OCI-LY7 (cell line): ENCODE measurements around the gene ACTR6. TPM values are rescaled to one million over a fixed set of nuclear protein-coding genes. Genes with fewer than 3 reads are reported as not detected.
"Not testable (repeated sequence)": the region's sequence is repeated elsewhere in the genome, so short reads cannot be mapped to it uniquely, and the experiment has no call there.

Experiments
- BruUV-seq: library from RNA; stranded (reverse); fragments of 400-500 nt; replicated peaks from 2 replicates; lab custom pipeline; 2021; lab: Mats Ljungman, UMichigan
- CTCF ChIA-PET: fragments of 300-600 bp; sonication (Branson Sonifier 250); formaldehyde crosslinking; loops from one replicate; lab custom pipeline; 2022; ENCODE audit warnings: antibody characterized with exemption; ENCODE audit not compliant: unreplicated experiment; lab: Charles Lee
- POLR2A ChIA-PET: fragments of 300-600 bp; sonication (Branson Sonifier 250); formaldehyde crosslinking; loops from one replicate; lab custom pipeline; 2022; ENCODE audit warnings: antibody characterized with exemption; lab: Charles Lee
- DNase-seq: peaks from one replicate; pipeline ENCODE4 v3.0.0-alpha.2; 2015; ENCODE audit warnings: low spot score
- H2AFZ ChIP-seq: fragments of 200-600 bp; sonication (generic), shearing (Covaris generic); 2 replicates; pipeline ENCODE4 v1.6.1; 2014; ENCODE audit warnings: mild to moderate bottlenecking, antibody characterized with exemption, low read length, moderate library complexity
- H3K27ac ChIP-seq: fragments of 200-600 bp; sonication (generic); 2 replicates; pipeline ENCODE4 v1.5.1; 2014; ENCODE audit warnings: mixed run types, low read depth, mild to moderate bottlenecking, moderate library complexity, low read length, inconsistent platforms; ENCODE audit not compliant: poor library complexity, severe bottlenecking
- H3K36me3 ChIP-seq: fragments of 200-600 bp; sonication (generic); 2 replicates; pipeline ENCODE4 v1.6.1; 2014; ENCODE audit warnings: mild to moderate bottlenecking, antibody characterized with exemption, low read length, moderate library complexity, mixed read lengths; ENCODE audit not compliant: insufficient read depth
- H3K4me1 ChIP-seq: fragments of 200-600 bp; sonication (generic); 2 replicates; pipeline ENCODE4 v1.5.1; 2014; ENCODE audit warnings: mild to moderate bottlenecking, low read length; ENCODE audit not compliant: insufficient read depth, poor library complexity, severe bottlenecking
- H3K4me2 ChIP-seq: fragments of 200-600 bp; sonication (generic); 2 replicates; pipeline ENCODE4 v1.6.1; 2014; ENCODE audit warnings: mild to moderate bottlenecking, low read length
- H3K4me3 ChIP-seq: fragments of 200-600 bp; sonication (generic); 2 replicates; pipeline ENCODE4 v1.5.1; 2014; ENCODE audit warnings: mild to moderate bottlenecking, low read depth, low read length; ENCODE audit not compliant: poor library complexity, severe bottlenecking
- H3K79me2 ChIP-seq: fragments of 200-600 bp; sonication (generic); 2 replicates; pipeline ENCODE4 v1.6.1; 2016; ENCODE audit warnings: low read depth, mild to moderate bottlenecking, low read length, moderate library complexity, mixed read lengths; ENCODE audit not compliant: insufficient read depth
- H3K9me2 ChIP-seq: fragments of 200-600 bp; sonication (generic); 2 replicates; pipeline ENCODE4 v1.6.1; 2016; ENCODE audit warnings: mild to moderate bottlenecking, low read length, mixed read lengths; ENCODE audit not compliant: insufficient read depth
- H3K9me3 ChIP-seq: fragments of 200-600 bp; sonication (generic); 2 replicates; pipeline ENCODE4 v1.6.1; 2014; ENCODE audit warnings: mild to moderate bottlenecking, mixed run types, low read length, mixed read lengths
- H4K20me1 ChIP-seq: fragments of 200-600 bp; sonication (generic); 2 replicates; pipeline ENCODE4 v1.6.1; 2014; ENCODE audit warnings: mild to moderate bottlenecking, antibody characterized with exemption, low read length, moderate library complexity, mixed read lengths; ENCODE audit not compliant: insufficient read depth
- EZH2phosphoT487 ChIP-seq: fragments of 200-600 bp; sonication (generic); IDR thresholded peaks from 2 replicates; pipeline ENCODE4 v1.6.1; 2018; ENCODE audit warnings: low read depth, borderline replicate concordance, mild to moderate bottlenecking, mixed run types, antibody characterized with exemption, low read length, moderate library complexity, mixed read lengths
- intact Hi-C: fragments of 100-400 bp; cut with micrococcal nuclease; formaldehyde crosslinking; loops from one replicate; pipeline ENCODE4 v1.10.0; 2022; ENCODE audit not compliant: unreplicated experiment
- total RNA-seq, 2 experiments: library from RNA; depleted of rRNA in 1 of 2; stranded (reverse); fragments of >200 nt in 1 of 2; shearing (Covaris generic) in 1 of 2; gene quantifications; 2 replicates each; pipeline ENCODE4 v1.2.3, GENCODE V29; 2014 to 2022
- TF ChIP-seq, protein P1 (sequence below): fragments of 200-600 bp; sonication (generic); conservative IDR thresholded peaks from 2 replicates; pipeline ENCODE4 v1.5.1; 2014; ENCODE audit warnings: mild to moderate bottlenecking, antibody characterized with exemption, low read length, moderate library complexity, mixed read lengths

Gene ACTR6
- total RNA-seq, 2 experiments from 2014 or later: 22.2 to 37.6 TPM

GRCh38 chr12:100171248-100171647 lies 29.4 kb upstream of the ACTR6 start:
- Histone ChIP-seq H3K36me3 (peaks cover 38% of the 10 kb centered on the region), H3K4me2 (no peak overlapping the region), H2AFZ (no peak overlapping the region), H3K27ac (no peak overlapping the region), H4K20me1 (no peaks in the 10 kb centered on the region), H3K79me2 (no peaks in the 10 kb centered on the region), H3K9me3 (no peaks in the 10 kb centered on the region), H3K9me2 (no peaks in the 10 kb centered on the region), H3K4me1 (no peaks in the 10 kb centered on the region), H3K4me3 (no peak overlapping the region)
- POLR2A ChIA-PET: interaction anchor here (0.6 to 0.7 kb wide), 3 partner anchors 134 to 924 kb away, joined by 3 to 4 read pairs (median 3); no protein-coding TSS in a partner anchor
- intact Hi-C loops: no loop called here
- CTCF ChIA-PET: no interaction called here
- no TSS peak for BruUV-seq
- no peak for TF ChIP-seq EZH2phosphoT487
- TF ChIP-seq, protein P1, sequence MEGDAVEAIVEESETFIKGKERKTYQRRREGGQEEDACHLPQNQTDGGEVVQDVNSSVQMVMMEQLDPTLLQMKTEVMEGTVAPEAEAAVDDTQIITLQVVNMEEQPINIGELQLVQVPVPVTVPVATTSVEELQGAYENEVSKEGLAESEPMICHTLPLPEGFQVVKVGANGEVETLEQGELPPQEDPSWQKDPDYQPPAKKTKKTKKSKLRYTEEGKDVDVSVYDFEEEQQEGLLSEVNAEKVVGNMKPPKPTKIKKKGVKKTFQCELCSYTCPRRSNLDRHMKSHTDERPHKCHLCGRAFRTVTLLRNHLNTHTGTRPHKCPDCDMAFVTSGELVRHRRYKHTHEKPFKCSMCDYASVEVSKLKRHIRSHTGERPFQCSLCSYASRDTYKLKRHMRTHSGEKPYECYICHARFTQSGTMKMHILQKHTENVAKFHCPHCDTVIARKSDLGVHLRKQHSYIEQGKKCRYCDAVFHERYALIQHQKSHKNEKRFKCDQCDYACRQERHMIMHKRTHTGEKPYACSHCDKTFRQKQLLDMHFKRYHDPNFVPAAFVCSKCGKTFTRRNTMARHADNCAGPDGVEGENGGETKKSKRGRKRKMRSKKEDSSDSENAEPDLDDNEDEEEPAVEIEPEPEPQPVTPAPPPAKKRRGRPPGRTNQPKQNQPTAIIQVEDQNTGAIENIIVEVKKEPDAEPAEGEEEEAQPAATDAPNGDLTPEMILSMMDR: no peak
- DNase-seq: no peak

DNA sequence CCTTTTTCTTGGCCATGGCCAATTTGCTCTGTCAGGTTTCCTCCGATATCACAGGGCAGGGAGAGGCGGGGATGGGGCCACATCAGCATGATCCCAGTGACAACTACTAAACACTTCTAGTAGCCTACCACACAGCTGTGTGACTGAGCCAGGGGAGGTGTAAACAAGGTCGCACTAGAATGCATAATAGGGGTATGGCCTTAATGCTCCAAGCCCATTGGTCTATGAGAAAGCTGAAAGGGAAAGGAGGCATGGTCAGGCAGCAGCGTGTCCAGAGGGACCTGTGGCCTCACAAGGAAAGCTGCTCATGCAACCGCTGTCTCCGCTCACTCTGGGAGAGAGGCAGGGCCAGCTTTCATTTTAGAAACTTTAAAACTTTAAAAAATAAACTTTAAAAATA lies 27.5 kb upstream of the ACTR6 start:
- DNase-seq: no peak
- H4K20me1 ChIP-seq: no peaks in the 10 kb centered on the region
- BruUV-seq: no TSS peak
- no peak for TF ChIP-seq EZH2phosphoT487
- TF ChIP-seq, protein P1: no peak
- H3K36me3 ChIP-seq: peaks cover 56% of the 10 kb centered on the region
- no peaks in the 10 kb centered on the region for H3K9me2 ChIP-seq
- H3K4me1 ChIP-seq: no peaks in the 10 kb centered on the region
- no peak overlapping the region for H3K4me2 ChIP-seq
- intact Hi-C loops: no loop called here
- H3K4me3 ChIP-seq: no peak overlapping the region
- H3K9me3 ChIP-seq: no peaks in the 10 kb centered on the region
- H3K79me2 ChIP-seq: no peaks in the 10 kb centered on the region
- no peak overlapping the region for H3K27ac ChIP-seq
- H2AFZ ChIP-seq: no peak overlapping the region
- ChIA-PET POLR2A (no interaction called here), CTCF (no interaction called here)

GRCh38 chr12:100174495-100174894 lies 26.1 kb upstream of the ACTR6 start:
- Histone ChIP-seq H3K4me1 (no peaks in the 10 kb centered on the region), H3K9me3 (no peaks in the 10 kb centered on the region), H3K79me2 (no peaks in the 10 kb centered on the region), H3K36me3 (peaks cover 66% of the 10 kb centered on the region), H3K4me3 (no peak overlapping the region), H2AFZ (no peak overlapping the region), H3K27ac (no peak overlapping the region), H4K20me1 (no peaks in the 10 kb centered on the region), H3K4me2 (no peak overlapping the region), H3K9me2 (no peaks in the 10 kb centered on the region)
- ChIA-PET POLR2A (no interaction called here), CTCF (no interaction called here)
- no peak for DNase-seq
- intact Hi-C loops: no loop called here
- BruUV-seq: no TSS peak
- no peak for TF ChIP-seq EZH2phosphoT487
- TF ChIP-seq, protein P1: no peak

GRCh38 chr12:100176493-100176892 lies 24.1 kb upstream of the ACTR6 start:
- peaks cover 84% of the 10 kb centered on the region for H3K36me3 ChIP-seq
- H3K4me1 ChIP-seq, H4K20me1 ChIP-seq, H3K4me3 ChIP-seq, POLR2A ChIA-PET, H3K4me2 ChIP-seq, BruUV-seq, DNase-seq, H3K9me2 ChIP-seq, H3K9me3 ChIP-seq, H2AFZ ChIP-seq, H3K27ac ChIP-seq, H3K79me2 ChIP-seq, CTCF ChIA-PET, intact Hi-C loops: not testable (repeated sequence)
